Stimulated activated naive CD8-positive, alpha-beta T cell treated with anti-CD3 and anti-CD28 coated beads, Interleukin-15, Interleukin-2, amounts not matched to agents 100 U/mL and 50 U/mL, for 24 hours (primary cell): ENCODE measurements around the gene STRN.
"Not testable (repeated sequence)": the region's sequence is repeated elsewhere in the genome, so short reads cannot be mapped to it uniquely, and the experiment has no call there.

Experiments used
- ATAC-seq: fragments of 150-1000 bp; cut with Tn5 transposase; one replicate; pipeline ENCODE4 v1.10.0; 2021
- DNase-seq: peaks from one replicate; pipeline ENCODE4 v3.0.0; 2021

STRN gene, protein sequence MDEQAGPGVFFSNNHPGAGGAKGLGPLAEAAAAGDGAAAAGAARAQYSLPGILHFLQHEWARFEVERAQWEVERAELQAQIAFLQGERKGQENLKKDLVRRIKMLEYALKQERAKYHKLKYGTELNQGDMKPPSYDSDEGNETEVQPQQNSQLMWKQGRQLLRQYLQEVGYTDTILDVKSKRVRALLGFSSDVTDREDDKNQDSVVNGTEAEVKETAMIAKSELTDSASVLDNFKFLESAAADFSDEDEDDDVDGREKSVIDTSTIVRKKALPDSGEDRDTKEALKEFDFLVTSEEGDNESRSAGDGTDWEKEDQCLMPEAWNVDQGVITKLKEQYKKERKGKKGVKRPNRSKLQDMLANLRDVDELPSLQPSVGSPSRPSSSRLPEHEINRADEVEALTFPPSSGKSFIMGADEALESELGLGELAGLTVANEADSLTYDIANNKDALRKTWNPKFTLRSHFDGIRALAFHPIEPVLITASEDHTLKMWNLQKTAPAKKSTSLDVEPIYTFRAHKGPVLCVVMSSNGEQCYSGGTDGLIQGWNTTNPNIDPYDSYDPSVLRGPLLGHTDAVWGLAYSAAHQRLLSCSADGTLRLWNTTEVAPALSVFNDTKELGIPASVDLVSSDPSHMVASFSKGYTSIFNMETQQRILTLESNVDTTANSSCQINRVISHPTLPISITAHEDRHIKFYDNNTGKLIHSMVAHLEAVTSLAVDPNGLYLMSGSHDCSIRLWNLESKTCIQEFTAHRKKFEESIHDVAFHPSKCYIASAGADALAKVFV

DNA sequence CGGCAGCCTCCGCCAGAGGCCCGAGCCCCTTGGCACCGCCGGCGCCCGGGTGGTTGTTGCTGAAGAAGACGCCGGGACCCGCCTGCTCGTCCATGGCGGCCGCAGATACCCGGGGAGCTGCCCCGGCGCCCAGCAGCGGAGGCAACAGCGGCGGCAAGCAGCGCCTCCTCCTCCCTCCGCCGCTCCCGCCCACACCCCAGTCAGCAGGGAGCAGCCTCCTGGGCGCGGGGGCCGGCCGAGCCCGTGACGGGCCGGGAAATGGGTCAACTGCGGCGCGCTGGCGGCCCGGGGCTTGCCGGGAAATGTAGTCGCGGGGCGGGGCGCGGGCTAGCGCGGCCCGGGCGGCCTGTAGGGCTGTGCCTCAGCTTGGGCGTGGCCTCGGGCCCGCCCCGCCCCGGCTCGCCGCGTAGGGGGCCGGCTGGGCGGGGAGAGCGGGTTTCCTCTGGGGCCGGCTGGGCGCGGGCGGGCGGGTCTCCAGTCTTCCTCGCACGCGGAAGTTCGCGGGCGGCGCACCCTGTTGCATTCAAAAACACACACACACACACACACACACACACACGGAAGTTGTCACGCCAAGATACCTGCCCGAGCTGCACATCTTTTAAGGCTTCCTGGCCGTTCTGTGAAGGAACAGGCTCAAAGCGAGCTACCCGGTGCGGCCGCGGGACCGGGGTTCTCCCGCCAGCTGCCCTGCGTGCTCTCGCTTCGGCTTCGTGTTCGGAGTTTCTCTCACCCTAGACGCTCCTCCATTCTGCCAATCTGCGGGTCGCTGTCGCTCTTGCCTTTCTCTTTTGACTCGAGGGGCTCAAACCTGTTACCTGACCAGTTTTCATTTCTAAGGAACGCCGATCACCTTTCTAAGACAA lies at the start of gene STRN:
Gene STRN (minus strand): TSS at position 167 of the 866 bp plus-strand sequence. CDS start 73 bp downstream, at position 94.
- DNase-seq, result peak; percentile 98
- peak; percentile 99 for ATAC-seq

DNA sequence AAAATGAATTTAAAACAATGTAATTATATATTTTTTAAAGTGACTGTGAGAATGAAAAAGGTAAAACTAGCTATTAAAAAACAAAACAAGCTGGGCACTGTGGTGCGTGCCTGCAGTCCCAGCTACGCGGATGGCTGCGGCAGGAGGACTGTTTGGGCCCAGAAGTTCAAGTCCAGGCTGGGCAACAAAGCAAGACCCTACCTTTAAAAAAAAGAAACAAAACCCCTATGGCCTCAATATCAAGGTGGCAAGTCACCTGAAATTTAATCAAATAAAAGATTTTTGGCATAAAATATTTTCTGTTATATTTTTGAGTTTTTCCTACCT lies 46.9 kb upstream of the STRN start:
- ATAC-seq, result no peak
- no peak for DNase-seq

DNA sequence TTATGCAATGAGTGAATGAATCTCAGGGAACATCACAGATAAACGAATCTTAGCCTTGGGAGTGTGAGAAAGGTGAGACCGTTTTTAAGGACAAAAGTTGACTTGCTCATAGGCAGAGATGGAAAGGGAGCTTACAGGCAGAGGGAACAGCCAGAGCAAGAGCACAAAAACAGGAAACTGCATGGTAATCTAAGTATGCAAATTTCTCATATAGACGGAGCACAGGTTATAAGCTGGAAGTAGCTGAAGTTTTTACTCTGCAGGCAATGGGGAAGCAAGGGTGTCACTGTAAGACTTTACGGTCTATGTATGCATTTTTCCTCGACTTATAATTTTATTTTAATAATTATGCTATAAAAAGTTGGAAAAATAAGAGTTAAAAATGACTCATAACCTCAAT lies 44.8 kb upstream of the STRN start:
- ATAC-seq, result no peak

DNA sequence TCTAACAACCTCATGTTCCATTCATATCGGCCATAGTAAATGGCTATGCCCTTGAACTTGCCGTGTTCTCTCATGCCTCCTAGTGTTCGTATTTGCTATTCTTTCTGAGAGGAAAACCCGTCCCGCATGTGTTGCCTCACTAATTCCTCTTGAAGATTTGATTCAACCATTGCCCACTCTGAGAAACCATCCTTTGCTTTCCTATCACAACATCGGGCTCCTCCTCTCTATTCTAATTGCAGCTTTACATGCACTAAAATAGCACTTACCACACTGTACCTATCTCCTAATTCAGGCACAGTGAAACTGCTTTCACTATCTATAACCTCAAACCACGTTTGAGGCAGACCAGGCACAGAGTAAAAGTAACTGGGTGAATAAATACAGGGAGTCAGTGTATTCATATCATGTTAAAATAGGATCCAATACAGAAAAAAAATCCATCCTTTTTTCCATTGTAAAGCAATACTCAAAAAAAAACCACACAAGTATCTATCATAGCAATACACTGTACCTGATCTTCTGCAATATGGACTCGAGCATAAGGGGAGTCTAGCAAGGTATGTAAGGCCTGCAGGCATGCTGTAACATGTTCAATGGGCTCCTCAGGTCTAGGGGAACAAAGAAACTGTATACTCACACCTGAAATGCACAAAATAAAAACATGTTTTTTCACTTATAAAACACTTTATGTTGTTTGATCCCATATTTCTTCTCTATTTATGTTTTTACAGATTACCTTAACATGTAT lies 39.0 kb upstream of the STRN start:
- ATAC-seq (peak; percentile 79), DNase-seq (peak; percentile 17)

More for the DNA sequence above, 44.8 kb upstream of the STRN start:
- no peak for DNase-seq

DNA sequence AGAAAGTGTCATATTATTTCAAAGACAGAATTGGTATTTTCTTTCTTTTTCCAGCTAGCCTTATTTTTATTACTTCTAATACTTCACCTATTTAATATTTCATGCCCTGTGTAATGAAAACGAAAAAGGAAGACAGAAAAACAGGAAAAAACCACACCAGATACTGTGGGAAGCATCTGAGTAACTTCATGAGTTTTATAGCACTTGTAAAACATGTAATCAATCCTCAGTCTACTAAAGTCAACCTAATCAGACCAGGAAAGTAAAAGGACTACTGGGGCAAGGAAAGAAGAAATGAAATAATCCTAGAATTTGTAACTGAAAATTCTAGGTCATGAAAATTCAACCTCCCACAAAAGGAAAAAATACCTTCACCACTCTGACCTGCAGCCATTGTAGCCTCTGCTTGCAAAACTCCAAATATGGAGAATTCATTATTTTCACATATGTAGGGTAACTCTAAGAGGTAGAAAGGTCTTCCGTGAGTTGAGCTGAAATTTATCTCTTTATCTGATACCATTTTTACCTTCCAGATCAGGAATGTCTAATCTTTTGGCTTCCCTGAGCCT lies 34.7 kb upstream of the STRN start:
- ATAC-seq, result no peak
- no peak for DNase-seq

DNA sequence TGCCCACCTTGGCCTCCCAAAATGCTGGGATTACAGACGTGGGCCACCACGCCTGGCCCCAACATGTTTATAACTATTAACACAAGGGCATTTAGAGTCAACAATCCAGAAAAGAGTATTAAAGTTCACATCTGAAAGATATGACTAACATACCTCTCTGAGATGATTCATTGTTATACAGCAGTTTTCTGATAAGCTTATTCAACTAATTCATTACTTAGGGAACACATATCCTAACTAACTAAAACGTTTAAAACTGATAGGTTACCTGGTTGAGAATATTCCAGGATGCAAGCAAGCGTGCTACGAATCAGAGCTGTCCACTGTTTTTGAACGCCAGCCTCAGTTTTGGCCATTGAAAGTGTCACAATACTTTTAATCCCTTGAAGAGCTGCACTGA lies 34.0 kb upstream of the STRN start:
- ATAC-seq, result no peak
- DNase-seq, result no peak

DNA sequence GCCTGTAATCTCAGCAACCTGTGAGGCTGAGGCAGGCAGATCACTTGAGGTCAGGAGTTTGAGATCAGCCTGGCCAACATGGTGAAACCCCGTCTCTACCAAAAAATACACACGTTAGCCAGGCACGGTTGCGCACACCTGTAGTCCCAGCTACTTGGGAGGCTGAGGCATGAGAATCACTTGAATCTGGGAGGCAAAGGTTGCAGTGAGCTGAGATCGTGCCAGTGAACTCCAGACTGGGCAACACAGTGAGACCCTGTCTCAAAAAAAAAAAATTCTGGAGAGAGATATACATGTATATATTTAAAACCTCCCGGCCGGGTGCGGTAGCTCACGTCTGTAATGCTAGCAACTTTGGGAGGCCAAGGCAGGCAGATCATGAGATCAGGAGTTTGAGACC lies 33.1 kb upstream of the STRN start:
- not testable (repeated sequence) for DNase-seq, ATAC-seq

DNA sequence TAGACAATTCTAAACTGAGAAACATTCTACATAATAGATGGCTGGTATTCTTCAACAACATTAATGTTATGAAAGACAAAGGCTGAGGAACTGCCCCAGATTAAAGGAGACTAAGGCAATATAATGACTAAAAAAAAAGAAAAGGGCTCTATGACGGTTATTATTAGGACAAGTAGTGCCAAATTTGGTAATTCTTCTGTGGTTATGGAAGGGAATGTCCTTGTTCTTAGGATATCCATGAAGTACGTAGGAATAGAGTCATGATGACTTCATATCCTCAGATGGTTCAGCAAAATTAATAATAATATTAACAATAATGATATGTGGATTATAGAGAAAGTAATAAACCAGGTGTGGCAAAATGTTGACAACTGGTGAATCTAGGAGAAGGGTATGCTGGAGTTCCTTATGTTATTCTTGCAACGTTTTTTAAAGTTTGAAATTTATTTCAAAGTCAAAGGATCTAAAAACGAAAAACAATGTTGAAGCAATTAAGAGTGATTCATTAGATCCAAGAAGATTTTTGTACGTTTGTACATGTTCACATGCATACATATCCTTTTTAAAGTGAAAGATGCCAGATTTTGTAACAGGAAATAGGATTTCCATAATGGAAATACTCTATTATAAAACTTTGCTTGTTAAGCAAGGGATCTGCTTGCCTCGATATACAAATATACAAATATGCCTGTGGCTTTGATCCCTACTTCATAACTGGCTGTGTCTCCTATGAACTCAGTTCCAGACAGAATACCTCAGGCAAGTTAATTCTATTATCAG lies 27.7 kb upstream of the STRN start:
- DNase-seq, result no peak
- ATAC-seq, result no peak

DNA sequence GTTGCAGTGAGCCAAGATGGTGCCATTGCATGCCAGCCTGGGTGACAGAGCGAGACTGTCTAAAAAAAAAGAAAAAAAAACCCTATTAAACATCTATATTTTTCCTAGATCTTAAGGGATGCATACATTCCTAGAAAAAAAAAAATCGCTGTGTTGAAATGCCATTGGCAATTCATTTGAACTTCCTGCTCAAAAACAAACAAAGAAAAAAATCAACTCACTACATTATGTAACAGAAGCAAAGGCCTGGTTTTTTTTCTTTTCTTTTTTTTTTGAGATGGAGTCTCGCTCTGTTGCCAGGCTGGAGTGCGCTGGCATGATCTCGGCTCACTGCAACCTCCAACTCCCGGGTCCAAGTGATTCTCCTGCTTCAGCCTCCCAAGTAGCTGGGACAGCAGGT lies 21.7 kb upstream of the STRN start:
- DNase-seq (no peak), ATAC-seq (no peak)

DNA sequence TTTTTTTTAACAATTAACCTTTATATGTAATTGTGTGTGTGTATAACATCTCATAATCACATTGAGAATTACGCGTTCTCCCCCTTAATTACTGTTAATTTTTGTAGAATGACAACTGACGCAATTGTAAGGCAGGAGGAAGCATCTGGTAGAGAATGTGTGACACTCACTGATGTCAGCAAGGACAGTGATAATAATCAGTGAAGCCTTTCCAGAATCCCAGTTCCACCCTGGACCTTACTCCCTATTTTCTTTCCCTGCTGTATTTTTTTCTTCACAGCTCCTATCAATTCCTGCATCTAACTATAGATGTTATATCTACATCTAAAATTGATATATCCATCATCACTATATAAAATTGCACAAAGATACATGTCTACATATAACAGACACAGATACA lies 16.1 kb upstream of the STRN start:
- ATAC-seq (no peak), DNase-seq (no peak)

DNA sequence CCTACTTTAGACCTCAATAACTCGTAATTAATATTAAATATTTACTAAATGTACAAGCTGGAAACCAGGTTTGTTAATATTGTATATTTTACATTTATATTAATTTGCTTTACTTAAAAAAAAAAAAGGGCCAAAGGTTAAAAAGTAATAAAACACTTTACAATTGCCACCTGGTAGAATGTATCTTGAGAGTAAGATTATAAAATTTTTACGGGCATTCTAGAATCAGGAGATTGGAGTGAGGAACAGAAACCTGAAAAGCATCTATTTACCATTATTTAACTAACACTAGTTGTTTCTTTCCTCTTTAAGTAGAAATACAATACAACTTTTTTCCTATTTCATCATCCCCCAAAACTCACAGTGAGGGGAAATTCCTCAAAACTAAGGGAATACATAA lies 15.6 kb upstream of the STRN start:
- no peak for ATAC-seq

DNA sequence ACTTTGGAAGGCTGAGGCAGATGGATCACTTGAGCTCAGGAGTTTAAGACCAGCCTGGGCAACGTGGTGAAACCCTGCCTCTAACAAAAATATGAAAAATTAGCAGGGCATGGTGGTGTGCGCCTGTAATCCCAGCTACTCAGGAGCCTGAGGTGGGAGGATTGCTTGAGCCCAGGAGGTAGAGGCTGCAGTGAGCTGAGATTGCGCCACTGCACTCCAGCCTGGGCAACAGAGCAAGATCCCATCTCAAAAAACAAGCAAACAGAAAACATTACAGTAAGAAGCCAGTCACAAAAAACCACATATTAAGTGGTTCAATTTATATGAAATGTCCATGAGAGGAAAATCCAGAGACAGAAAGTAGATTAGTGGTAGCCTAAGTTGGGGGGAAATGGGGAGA lies 12.7 kb upstream of the STRN start:
- not testable (repeated sequence) for ATAC-seq, DNase-seq

More for the DNA sequence above, 15.6 kb upstream of the STRN start:
- no peak for DNase-seq

DNA sequence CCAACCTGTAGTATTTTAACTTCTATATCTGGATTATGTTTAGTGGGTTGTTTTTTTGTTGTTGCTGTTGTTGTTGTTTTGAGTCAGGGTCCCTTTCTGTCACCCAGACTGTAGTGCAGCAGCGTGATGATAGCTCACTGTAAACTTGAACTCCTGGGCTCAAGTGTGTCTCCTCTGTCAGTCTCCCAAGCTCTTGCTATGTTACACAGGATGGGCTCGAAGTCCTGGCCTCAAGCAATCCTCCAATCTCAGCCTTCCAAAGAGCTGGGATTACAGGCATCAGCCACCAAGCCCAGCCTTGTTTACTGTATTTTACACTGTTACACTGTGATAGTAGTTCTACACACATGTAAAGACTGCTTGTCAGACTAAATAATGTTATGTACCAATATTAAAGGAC lies 9.7 kb upstream of the STRN start:
- ATAC-seq, result no peak
- DNase-seq, result no peak

DNA sequence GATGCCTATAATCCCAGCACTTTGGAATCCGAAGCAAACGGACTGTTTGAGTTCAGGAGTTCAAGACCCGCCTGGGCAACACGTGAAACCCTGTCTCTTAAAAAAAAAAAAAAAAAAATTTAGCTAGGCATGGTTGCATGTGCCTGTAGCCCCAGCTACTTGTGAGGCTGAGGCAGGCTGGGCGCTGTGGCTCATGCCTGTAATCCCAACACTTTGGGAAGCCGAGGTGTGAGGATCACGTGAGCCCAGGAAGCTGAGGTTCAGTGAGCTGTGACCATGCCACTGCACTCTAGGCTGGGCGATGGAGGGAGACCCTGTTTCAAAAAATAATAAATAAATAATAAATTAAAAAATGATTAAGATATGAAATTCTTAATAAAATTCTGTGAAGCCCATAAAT lies 9.0 kb upstream of the STRN start:
- DNase-seq, result no peak
- ATAC-seq, result no peak

DNA sequence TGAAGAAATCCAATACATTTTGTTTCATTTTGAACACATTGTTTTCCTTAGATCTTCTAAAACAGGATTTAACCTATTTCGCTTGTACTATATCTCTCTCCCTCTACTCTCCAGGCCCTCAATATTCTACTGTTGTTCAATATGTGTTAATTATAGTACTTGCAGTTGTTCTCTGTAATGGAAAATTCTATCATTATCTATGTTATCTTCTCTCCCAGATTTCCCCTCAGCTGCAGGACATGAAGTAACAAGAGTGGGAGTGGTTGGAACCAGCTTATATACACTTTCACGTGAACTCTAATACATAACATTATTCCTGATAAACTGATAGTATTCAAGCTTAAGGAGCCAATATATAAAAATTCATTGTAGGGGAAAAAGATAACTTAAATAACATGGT lies 7.0 kb upstream of the STRN start:
- no peak for ATAC-seq
- DNase-seq, result no peak

DNA sequence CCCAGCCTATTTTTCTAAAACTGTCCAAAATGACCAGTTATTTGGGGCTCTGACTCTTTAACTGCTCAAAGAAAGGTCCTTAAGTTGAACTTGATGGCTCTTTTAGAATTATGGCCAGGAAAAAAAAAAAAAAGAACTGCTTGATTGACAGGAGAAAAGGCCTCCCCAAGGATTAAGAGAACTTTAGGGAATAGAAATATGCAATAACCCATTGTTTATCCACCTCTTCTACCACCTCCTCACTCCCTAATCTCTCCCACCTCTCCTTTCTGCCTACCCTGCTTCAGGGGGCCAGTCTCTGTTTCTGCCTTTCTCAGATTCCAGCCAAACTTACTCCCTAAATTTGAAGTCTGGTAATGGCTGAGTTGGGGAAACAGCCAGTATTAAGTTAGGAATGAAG lies 5.7 kb upstream of the STRN start:
- DNase-seq, result no peak
- ATAC-seq, result no peak

DNA sequence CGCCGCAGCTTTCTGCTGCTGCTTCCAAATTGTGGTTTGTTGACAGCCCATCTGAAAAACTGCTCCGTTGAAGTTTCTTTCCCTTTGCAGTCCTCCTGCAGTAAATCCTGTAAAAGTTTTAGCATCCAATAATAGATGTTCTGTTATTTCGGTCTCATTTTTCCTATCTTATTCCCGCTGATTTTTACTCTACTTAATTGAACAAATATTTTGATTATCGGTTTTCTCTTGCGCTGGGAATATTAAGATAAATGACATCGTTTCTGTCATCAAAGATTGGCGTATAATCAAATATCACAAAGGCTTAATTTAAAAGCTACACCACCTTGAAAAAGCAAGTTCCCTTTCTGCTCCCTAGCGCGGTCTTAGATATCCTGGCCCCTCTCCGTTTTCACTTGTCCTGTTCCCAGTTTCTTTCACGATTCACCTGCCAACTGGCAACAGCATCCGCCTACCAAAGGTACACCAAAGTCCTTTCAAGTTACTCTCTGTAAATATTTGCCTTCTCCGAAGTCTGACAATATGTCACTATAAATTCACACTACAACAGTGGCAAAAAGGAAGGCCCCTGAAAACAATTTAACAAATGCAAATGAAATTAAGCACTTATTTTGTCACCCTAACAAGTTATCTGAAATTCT lies 1.0 kb upstream of the STRN start:
- ATAC-seq (no peak), DNase-seq (peak; percentile 10)

DNA sequence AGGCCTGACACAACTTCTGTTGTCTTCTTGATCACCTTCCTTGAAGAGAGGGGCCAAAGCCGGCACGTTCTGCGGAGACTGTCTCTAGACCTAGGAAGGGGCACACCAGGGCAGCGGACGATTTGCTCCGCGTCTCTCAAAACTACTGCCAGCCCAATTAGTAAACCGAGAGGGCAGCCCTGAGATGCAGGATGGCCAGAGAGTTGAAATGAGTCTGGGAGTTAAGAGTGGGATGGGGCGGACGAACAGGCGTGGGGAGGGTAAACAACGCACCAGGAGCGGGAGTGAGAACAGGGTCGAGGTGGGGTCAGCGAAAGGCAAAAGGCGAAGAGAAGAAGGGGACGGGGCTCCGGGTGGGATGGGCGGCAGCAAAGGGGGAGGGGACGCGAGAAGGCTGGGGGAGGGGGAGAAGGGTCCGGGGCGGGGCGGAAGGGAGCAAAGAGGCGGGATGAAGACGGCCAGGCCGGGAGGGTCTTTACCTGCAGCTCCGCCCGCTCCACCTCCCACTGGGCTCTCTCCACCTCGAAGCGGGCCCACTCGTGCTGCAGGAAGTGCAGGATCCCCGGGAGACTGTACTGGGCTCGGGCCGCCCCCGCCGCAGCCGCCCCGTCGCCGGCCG lies 476 bp downstream of the STRN start:
- DNase-seq (peak; percentile 62), ATAC-seq (peak; percentile 7)

DNA sequence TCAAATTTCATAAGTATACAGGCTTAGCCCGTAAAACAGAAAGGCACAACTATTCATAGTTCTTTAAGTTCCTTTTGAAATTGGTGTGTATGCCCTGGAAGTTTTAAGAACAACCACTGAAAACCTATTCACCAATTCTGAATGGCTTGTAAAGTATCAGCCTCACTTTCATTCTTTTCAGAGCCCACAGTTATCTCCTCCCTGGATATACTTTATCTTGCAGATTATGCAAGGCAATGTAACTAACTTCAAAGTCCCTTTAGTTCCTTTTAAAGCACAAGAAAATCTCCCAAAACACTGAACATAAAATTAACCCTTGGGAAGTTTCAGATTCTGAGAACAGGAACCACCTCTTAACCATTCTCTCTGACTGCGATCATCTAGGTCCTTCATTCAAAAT lies 1.1 kb downstream of the STRN start:
- no peak for ATAC-seq

More for the DNA sequence above, 1.1 kb downstream of the STRN start:
- DNase-seq, result no peak
